Activated B cell treated with CpG ODN at 0.5 μM for 24 hours (primary cell): Measurements from ENCODE around the gene FBXO45. TPM values are rescaled to one million over a fixed set of nuclear protein-coding genes. Genes with fewer than 3 reads are reported as not detected.
"Not testable (repeated sequence)": the region's sequence is repeated elsewhere in the genome, so short reads cannot be mapped to it uniquely, and the experiment has no call there.

Source experiments
- ATAC-seq: fragments of 200-7000 bp; cut with Tn5 transposase; one replicate; pipeline ENCODE4 v1.10.0; 2021; ENCODE audit warnings: low read depth, mild to moderate bottlenecking, moderate library complexity
- CTCF ChIA-PET: fragments of 350-600 bp; sonication (Branson Sonifier 250); formaldehyde crosslinking; loops from one replicate; lab custom pipeline; 2021; ENCODE audit warnings: antibody characterized with exemption; lab: Charles Lee
- POLR2A ChIA-PET: fragments of 350-600 bp; sonication (Branson Sonifier 250); formaldehyde crosslinking; loops from one replicate; lab custom pipeline; 2021; ENCODE audit warnings: antibody characterized with exemption; lab: Charles Lee
- DNase-seq: peaks from one replicate; pipeline ENCODE4 v3.0.0; 2022
- H3K27ac Mint-ChIP-seq: one replicate; pipeline ENCODE4 v1.8.0; 2020; ENCODE audit warnings: mixed read lengths
- H3K27me3 Mint-ChIP-seq: one replicate; pipeline ENCODE4 v1.8.0; 2021; ENCODE audit warnings: mixed read lengths
- H3K36me3 Mint-ChIP-seq: one replicate; pipeline ENCODE4 v1.8.0; 2021; ENCODE audit warnings: low read depth, mixed read lengths
- H3K4me1 Mint-ChIP-seq: one replicate; pipeline ENCODE4 v1.8.0; 2021; ENCODE audit warnings: mixed read lengths
- H3K4me3 Mint-ChIP-seq: one replicate; pipeline ENCODE4 v1.8.0; 2020; ENCODE audit warnings: mild to moderate bottlenecking, mixed read lengths
- H3K9me3 Mint-ChIP-seq: one replicate; pipeline ENCODE4 v1.8.0; 2020; ENCODE audit warnings: mixed read lengths
- intact Hi-C: fragments of 100-400 bp; cut with micrococcal nuclease; formaldehyde crosslinking; loops from one replicate; pipeline ENCODE4 v1.15.1; 2024
- total RNA-seq: library from RNA; stranded (reverse); gene quantifications from 2 replicates; pipeline ENCODE4 v1.2.3, GENCODE V29; 2022
- TF ChIP-seq, protein P1 (sequence below): fragments of 200-600 bp; IDR thresholded peaks from one replicate; pipeline ENCODE4 v1.8.0; 2022; ENCODE audit warnings: antibody characterized with exemption, mild to moderate bottlenecking

FBXO45 gene
- total RNA-seq, 1 donor from 2014 or later, result 6.5 TPM

DNA sequence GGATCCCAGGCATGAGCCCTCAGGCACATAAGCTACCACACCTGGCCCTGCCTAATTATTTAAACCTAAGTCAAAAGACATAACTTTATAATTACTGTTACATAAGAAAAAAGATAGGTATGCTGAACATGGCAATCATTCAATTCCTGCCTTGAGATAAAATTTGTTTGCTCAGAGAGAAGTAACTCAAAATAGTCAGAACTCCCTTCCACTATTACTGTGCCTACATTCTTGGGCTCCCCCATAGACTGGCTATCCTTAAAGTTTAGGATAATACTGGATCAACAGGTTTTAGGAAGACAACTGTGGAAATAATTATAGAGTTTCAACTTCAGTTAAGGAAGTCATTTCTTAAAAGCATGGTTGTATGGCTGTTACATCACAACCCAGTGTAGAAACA, 10.0 kb upstream of the FBXO45 start:
- Mint-ChIP-seq H3K4me1 (peaks cover 22% of the 10 kb centered on the region), H3K27ac (no peak overlapping the region), H3K4me3 (no peak overlapping the region), H3K9me3 (no peaks in the 10 kb centered on the region), H3K36me3 (peaks cover 27% of the 10 kb centered on the region), H3K27me3 (no peaks in the 10 kb centered on the region)
- ChIA-PET POLR2A (no interaction called here), CTCF (no interaction called here)
- ATAC-seq, result no peak
- DNase-seq, result no peak
- TF ChIP-seq, protein P1, sequence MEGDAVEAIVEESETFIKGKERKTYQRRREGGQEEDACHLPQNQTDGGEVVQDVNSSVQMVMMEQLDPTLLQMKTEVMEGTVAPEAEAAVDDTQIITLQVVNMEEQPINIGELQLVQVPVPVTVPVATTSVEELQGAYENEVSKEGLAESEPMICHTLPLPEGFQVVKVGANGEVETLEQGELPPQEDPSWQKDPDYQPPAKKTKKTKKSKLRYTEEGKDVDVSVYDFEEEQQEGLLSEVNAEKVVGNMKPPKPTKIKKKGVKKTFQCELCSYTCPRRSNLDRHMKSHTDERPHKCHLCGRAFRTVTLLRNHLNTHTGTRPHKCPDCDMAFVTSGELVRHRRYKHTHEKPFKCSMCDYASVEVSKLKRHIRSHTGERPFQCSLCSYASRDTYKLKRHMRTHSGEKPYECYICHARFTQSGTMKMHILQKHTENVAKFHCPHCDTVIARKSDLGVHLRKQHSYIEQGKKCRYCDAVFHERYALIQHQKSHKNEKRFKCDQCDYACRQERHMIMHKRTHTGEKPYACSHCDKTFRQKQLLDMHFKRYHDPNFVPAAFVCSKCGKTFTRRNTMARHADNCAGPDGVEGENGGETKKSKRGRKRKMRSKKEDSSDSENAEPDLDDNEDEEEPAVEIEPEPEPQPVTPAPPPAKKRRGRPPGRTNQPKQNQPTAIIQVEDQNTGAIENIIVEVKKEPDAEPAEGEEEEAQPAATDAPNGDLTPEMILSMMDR, result no peak
- intact Hi-C loops, result no loop called here

DNA sequence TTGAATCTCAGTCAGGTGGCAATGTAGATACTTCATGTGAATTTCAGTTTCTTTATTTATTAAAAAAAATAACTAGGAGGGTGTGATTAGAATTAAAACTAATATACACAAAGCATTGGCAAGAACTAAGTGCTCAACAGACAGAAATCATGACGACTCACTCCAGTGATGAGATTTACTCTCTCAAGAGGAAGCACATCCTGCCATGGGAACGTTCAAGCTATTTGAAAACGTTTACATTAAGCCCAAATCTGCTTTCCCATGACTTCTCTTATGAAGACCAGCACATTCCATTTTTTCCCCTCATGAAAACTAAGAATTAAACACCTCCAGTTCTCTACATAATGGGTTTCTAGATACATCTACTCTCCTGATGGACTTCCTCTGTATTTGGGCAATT, 8.6 kb upstream of the FBXO45 start:
- Mint-ChIP-seq H3K27me3 (no peaks in the 10 kb centered on the region), H3K4me1 (peaks cover 11% of the 10 kb centered on the region), H3K9me3 (no peaks in the 10 kb centered on the region), H3K27ac (no peak overlapping the region), H3K4me3 (no peak overlapping the region), H3K36me3 (peaks cover 36% of the 10 kb centered on the region)
- TF ChIP-seq, protein P1, result no peak
- ATAC-seq (no peak), DNase-seq (no peak)
- POLR2A ChIA-PET, result no interaction called here
- CTCF ChIA-PET, result no interaction called here
- intact Hi-C loops, result no loop called here

DNA sequence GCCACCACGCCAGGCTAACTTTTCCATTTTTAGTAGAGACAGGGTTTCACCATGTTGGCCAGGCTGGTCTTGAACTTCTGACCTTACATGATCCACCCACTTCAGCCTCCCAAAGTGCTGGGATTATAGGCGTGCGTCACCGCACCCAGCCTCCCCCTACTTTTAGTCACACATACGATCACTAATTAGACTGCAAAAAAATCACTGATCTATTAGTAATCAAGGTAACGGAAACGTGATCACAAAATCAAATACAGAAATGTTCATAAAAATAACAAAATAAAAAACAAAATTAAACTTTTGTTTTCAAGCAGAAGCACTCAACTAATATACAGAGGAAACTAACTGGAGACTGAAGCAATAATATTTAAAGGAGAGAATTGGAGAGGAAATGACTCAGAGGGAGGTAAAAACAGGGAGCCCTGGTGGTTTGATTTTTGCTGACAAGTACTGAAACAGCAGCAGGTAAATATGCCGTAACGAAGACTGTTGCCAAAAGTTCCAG, 4.7 kb upstream of the FBXO45 start:
- Mint-ChIP-seq H3K4me1 (peaks cover 19% of the 10 kb centered on the region), H3K36me3 (peaks cover 51% of the 10 kb centered on the region), H3K27me3 (no peaks in the 10 kb centered on the region), H3K4me3 (no peak overlapping the region), H3K27ac (no peak overlapping the region), H3K9me3 (no peaks in the 10 kb centered on the region)
- POLR2A ChIA-PET, result no interaction called here
- ATAC-seq (no peak), DNase-seq (no peak)
- CTCF ChIA-PET, result no interaction called here
- intact Hi-C loops, result no loop called here
- TF ChIP-seq, protein P1, result no peak

DNA sequence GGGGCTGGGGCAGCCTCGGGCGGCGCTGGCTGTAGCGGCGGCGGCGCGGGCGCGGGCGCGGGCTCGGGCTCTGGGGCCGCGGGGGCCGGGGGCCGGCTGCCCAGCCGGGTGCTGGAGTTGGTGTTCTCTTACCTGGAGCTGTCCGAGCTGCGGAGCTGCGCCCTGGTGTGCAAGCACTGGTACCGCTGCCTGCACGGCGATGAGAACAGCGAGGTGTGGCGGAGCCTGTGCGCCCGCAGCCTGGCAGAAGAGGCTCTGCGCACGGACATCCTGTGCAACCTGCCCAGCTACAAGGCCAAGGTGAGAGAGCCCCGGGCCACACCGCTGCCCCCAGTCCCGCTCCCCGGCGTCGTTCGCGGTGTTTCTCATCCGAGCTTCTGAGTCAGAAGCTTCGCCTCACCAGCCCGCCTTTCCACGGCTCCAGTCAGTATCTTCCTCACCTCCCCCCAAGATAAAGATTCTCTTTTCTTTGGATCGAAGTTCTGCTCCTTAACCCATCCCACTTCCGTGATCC, 600 bp downstream of the FBXO45 start:
- CTCF ChIA-PET, result interaction anchor here (2.7 kb wide), 1 partner anchor 40 kb away, joined by 12 read pairs; no protein-coding TSS in a partner anchor
- Mint-ChIP-seq H3K27ac (peak overlapping the region; percentile 82), H3K27me3 (no peaks in the 10 kb centered on the region), H3K4me3 (peak overlapping the region; percentile 86), H3K4me1 (peaks cover 27% of the 10 kb centered on the region), H3K9me3 (no peaks in the 10 kb centered on the region), H3K36me3 (peaks cover 22% of the 10 kb centered on the region)
- intact Hi-C loops, result loop anchor here (1.0 to 2.0 kb wide), 5 partner anchors 32 to 314 kb away; partner anchors contain the start of gene SENP5
- TF ChIP-seq, protein P1, result no peak
- POLR2A ChIA-PET, result interaction anchor here (0.7 to 2.6 kb wide), 20 partner anchors 14 to 373 kb away, joined by 3 to 18 read pairs (median 5); partner anchors contain the start of genes CEP19, NCBP2, PAK2 and PIGX
- ATAC-seq, result peak; percentile 43
- no peak for DNase-seq

DNA sequence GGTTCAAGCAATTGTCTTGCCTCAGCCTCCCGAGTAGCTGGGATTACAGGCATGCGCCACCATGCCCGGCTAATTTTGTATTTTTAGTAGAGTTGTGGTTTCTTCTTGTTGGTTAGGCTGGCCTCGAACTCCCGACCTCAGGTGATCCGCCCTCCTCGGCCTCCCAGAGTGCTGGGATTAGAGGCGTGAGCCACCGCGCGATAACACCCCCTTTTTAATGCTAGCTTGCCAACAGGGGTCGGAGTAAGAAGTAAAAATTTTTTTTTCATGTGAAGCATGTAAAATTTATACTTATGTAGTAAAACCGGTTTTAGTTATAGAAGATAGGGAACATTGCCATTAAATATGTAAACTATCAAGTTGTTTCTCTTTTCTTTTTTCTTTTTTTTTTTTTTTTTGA, 1.9 kb downstream of the FBXO45 start:
- H3K4me3 Mint-ChIP-seq, H3K27ac Mint-ChIP-seq, CTCF ChIA-PET, intact Hi-C loops, H3K27me3 Mint-ChIP-seq, H3K9me3 Mint-ChIP-seq, DNase-seq, ATAC-seq: not testable (repeated sequence)
- POLR2A ChIA-PET, result interaction anchor here (0.6 to 0.7 kb wide), 2 partner anchors 143 to 295 kb away, joined by 3 to 7 read pairs; no protein-coding TSS in a partner anchor
- Mint-ChIP-seq H3K4me1 (peaks cover 27% of the 10 kb centered on the region), H3K36me3 (peaks cover 16% of the 10 kb centered on the region)
